GM12873 (cell line): ENCODE measurements around the gene FLNB.

Source experiments
- CTCF ChIP-seq: IDR thresholded peaks from 2 replicates; pipeline ENCODE4 v1.5.1; 2012; ENCODE audit warnings: low read depth, mild to moderate bottlenecking, moderate library complexity, low read length, control low read depth; ENCODE audit not compliant: insufficient read depth; ENCODE audit errors: missing control alignments

Gene FLNB

GRCh38 chr3:58094657-58095056 is 86.4 kb downstream of the FLNB start:
- TF ChIP-seq CTCF = no peak

DNA sequence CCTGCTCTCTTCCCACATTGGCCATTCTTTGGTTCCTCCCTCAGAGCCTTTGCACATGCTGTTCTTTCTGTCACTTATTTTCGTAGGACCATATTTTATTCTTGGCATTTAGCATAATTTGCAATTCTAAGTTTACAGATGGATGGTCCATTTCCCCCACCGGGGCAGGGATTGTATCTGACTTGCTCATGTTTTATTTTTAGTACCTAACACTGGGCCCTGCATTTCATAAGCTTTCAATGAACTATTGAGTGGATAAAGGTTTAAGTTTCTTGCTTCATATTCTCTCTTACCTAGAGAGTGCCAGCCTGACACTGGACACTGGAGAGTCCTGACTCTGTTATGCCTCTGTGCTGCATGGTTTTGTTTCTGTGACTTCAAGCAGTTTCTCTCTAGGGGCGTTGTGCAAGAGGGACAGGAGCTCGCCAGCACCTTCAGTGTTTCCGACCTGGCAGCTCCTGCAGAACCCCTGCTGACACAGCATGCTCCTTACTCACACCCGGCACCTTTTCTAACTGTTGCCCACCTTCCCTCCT is 87.4 kb downstream of the FLNB start:
- no peak for TF ChIP-seq CTCF

- no peak for TF ChIP-seq CTCF
Measured at GRCh38 chr3:58098531-58098930, 90.3 kb downstream of the FLNB start.

GRCh38 chr3:58099865-58100264 is 91.6 kb downstream of the FLNB start:
- TF ChIP-seq CTCF = no peak

- TF ChIP-seq CTCF = no peak
Measured at GRCh38 chr3:58101499-58102389, 93.5 kb downstream of the FLNB start.

- TF ChIP-seq CTCF = no peak
Measured at GRCh38 chr3:58102390-58102750, 94.1 kb downstream of the FLNB start.

GRCh38 chr3:58102976-58103451 is 94.8 kb downstream of the FLNB start:
- TF ChIP-seq CTCF = no peak
